Lung (tissue), 12 donors: ENCODE results near the gene MEIS2. TPM values are rescaled to one million over a fixed set of nuclear protein-coding genes. Genes with fewer than 3 reads are reported as not detected.

Experiments
- ATAC-seq: fragments of 200-7000 bp; cut with Tn5 transposase; one replicate; pipeline ENCODE4 v1.9.1; 2020; ENCODE audit warnings: moderate number of reproducible peaks; ENCODE audit not compliant: insufficient read depth, low FRiP score
- DNase-seq, 3 donors: peaks; one replicate each; pipeline ENCODE4 v3.0.0-alpha.2; 2013 to 2017
- H3K27ac ChIP-seq, 2 donors: one replicate each; pipeline ENCODE4 v1.5.1; 2013; ENCODE audit warnings: mild to moderate bottlenecking in 2 of 2, moderate library complexity in 2 of 2, control low read depth in 1 of 2, inconsistent platforms in 1 of 2, low read depth in 1 of 2, low read length in 1 of 2
- H3K27me3 ChIP-seq, 3 donors: one replicate each; pipeline ENCODE4 v1.5.1; 2013; ENCODE audit warnings: low read length in 2 of 3; ENCODE audit not compliant: control insufficient read depth in 3 of 3, insufficient read depth in 3 of 3
- H3K36me3 ChIP-seq, 4 donors: one replicate each; pipeline ENCODE4 v1.5.1; 2013; ENCODE audit warnings: low read length in 4 of 4, mild to moderate bottlenecking in 1 of 4, moderate library complexity in 1 of 4; ENCODE audit not compliant: control insufficient read depth in 4 of 4, insufficient read depth in 4 of 4
- H3K4me1 ChIP-seq, 5 donors: one replicate each; pipeline ENCODE4 v1.5.1; 2013; ENCODE audit warnings: low read length in 5 of 5, mild to moderate bottlenecking in 2 of 5, moderate library complexity in 1 of 5; ENCODE audit not compliant: control insufficient read depth in 5 of 5, insufficient read depth in 5 of 5
- H3K4me3 ChIP-seq: one replicate; pipeline ENCODE4 v1.5.1; 2013; ENCODE audit warnings: mild to moderate bottlenecking, control low read depth, moderate library complexity
- H3K9ac ChIP-seq, 2 donors: one replicate each; pipeline ENCODE4 v1.5.1; 2013; ENCODE audit warnings: low read length in 2 of 2, control low read depth in 1 of 2; ENCODE audit not compliant: insufficient read depth in 1 of 2
- H3K9me3 ChIP-seq, 4 donors: one replicate each; pipeline ENCODE4 v1.5.1; 2013; ENCODE audit warnings: low read length in 3 of 4, mild to moderate bottlenecking in 1 of 4, moderate library complexity in 1 of 4; ENCODE audit not compliant: control insufficient read depth in 4 of 4, insufficient read depth in 3 of 4
- CTCF ChIP-seq: IDR thresholded peaks from 2 replicates; pipeline ENCODE4 v1.5.1; 2012; ENCODE audit warnings: mild to moderate bottlenecking; ENCODE audit errors: control extremely low read depth, extremely low read depth
- WGBS, 2 donors: extraction: QIAGEN DNeasy Blood & Tissue Kit; methylation state at CpG; one replicate each; pipeline ENCODE4 v1.1.7; 2013; 5-methylcytosine and 5-hydroxymethylcytosine counted together
- polyA plus RNA-seq, 2 donors: library from polyadenylated mRNA; stranded (reverse); fragments of 200-250 nt; gene quantifications; one replicate each; pipeline ENCODE4 v1.2.1, GENCODE V29; 2013
- total RNA-seq, 2 donors: library from RNA; depleted of rRNA in 1 of 2; stranded (reverse); fragments of >200 nt in 1 of 2; gene quantifications; one replicate each; pipeline ENCODE4 v1.2.1, GENCODE V29; 2014 to 2021
- donor health status: control.
- donor health status: control.
- donor health status: Bipolar disorder and iron deficiency.
- donor health status: healthy.
- donor health status: DM: yes; HTN: yes; CAD: no.

MEIS2 gene
- total and polyA plus RNA-seq, 4 donors, result 5.6 to 47.5 (median 13.7) TPM

- Histone ChIP-seq H3K9ac (no peak overlapping the region), H3K9me3 (no peaks in the 10 kb centered on the region), H3K36me3 (peaks cover 0 to 2% (median 0%) of the 10 kb centered on the region in 4 donors), H3K27me3 (no peaks in the 10 kb centered on the region), H3K4me3 (no peak overlapping the region), H3K27ac (peak overlapping the region in 1 of 2 donors; percentile 96), H3K4me1 (peaks cover 5 to 35% (median 12%) of the 10 kb centered on the region in 5 donors)
- no peak for TF ChIP-seq CTCF
- ATAC-seq (no peak), DNase-seq (no peak)
- WGBS, 2 donors, result 91 to 92% methylated on average over 9 of the region's 9 CpGs
Observed at GRCh38 chr15:37057831-37058230, 42.5 kb downstream of the MEIS2 start.

DNA sequence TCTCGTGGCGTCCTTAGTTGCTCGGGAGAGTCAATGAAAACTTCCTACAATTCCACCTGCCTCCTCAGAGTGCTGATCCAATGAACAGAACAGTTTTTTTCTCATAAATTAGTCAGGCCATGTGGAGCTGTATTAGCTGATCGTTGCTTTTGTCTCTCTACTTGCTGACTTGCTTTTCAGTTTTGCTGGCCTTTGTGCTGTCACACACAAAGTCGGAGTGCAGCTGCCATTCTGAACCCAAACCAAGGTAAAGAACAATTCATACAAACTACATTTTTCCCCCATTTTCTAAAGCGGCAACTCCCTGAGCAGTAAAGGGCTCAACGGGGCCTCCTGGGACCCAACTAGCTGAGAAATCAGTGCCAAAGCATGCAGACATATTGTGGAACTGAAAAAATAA is 43.1 kb downstream of the MEIS2 start:
- H3K27me3 ChIP-seq, result no peaks in the 10 kb centered on the region
- H3K36me3 ChIP-seq, result no peaks in the 10 kb centered on the region
- no peak for TF ChIP-seq CTCF
- peaks cover 5 to 39% (median 12%) of the 10 kb centered on the region in 5 donors for H3K4me1 ChIP-seq
- ATAC-seq (no peak), DNase-seq (no peak)
- no peak overlapping the region for H3K9ac ChIP-seq
- H3K4me3 ChIP-seq, result no peak overlapping the region
- H3K27ac ChIP-seq, result peak overlapping the region in 1 of 2 donors; percentile 96
- no peaks in the 10 kb centered on the region for H3K9me3 ChIP-seq
- 92 to 93% methylated on average over 7 of the region's 7 CpGs for WGBS, 2 donors

DNA sequence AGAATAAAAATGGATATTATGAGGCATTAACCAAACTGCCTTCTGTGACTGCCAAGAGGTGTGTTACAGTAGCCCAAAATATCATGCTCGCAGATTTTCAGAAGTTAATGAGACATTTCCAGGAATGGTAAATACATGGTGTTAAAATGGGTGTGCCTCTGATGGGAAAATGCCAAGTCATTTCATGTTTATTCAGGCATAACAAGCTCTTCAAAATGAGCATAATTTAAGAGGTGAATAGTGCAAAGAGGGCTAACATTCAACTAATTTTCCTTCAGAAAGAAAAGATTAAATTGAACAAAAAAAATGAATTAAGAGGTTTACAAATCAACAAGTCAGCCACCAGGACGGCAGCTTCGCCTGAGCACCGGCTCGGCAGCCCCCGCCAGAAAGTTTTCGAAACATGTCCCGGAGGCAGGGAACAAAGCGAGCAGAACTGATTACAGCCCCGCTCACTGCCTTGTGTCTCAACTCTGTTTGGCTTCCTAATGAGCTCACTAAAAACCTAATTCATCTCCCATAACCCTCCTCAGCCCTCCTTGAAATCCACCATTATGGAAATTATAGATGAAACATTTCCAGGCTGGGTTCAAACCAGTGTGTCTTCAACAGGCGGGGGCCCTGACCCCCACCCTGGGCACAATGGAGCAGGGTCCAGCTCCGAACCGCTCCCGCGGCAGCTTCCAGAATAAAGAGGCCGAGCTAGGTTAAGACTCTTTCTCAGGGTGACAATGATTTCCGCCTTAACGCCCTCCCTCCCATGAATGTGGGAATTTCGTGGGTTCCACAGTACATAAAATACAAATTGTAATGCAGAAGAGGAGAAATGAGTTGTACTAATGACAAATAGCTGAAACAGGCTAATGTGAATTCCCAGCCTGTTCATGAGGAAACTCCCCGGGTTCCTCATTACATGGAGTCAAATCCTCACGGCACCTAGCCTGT is 43.9 kb downstream of the MEIS2 start:
- no peak for TF ChIP-seq CTCF
- no peaks in the 10 kb centered on the region for H3K36me3 ChIP-seq
- H3K9me3 ChIP-seq, result no peaks in the 10 kb centered on the region
- H3K4me3 ChIP-seq, result no peak overlapping the region
- peaks cover 5 to 39% (median 12%) of the 10 kb centered on the region in 5 donors for H3K4me1 ChIP-seq
- DNase-seq (peak; percentile 31 to 57 (median 49)), ATAC-seq (no peak)
- 75 to 85% methylated on average over 21 of the region's 21 CpGs for WGBS, 2 donors
- no peak overlapping the region for H3K9ac ChIP-seq
- H3K27me3 ChIP-seq, result no peaks in the 10 kb centered on the region
- H3K27ac ChIP-seq, result peak overlapping the region in 1 of 2 donors; percentile 96
